ENCODE measurements around the gene GALNT18.

GALNT18 gene

GRCh38 chr11:11349106-11349825 is 272.5 kb downstream of the GALNT18 start:
- DNase-seq (ENCODE audit: low spot score), result no peak

GRCh38 chr11:11348303-11348702 is 273.5 kb downstream of the GALNT18 start:
- DNase-seq (ENCODE audit: low spot score), result no peak

GRCh38 chr11:11347592-11347991 is 274.2 kb downstream of the GALNT18 start:
- DNase-seq (ENCODE audit: low spot score), result no peak

GRCh38 chr11:11346303-11346702 is 275.5 kb downstream of the GALNT18 start:
- DNase-seq (ENCODE audit: low spot score), result no peak

GRCh38 chr11:11345099-11345498 is 276.7 kb downstream of the GALNT18 start:
- no peak for DNase-seq (ENCODE audit: low spot score)

GRCh38 chr11:11344045-11344444 is 277.8 kb downstream of the GALNT18 start:
- DNase-seq (ENCODE audit: low spot score), result no peak

GRCh38 chr11:11338304-11338703 is 283.5 kb downstream of the GALNT18 start:
- DNase-seq (ENCODE audit: low spot score), result no peak

GRCh38 chr11:11336664-11337063 is 285.1 kb downstream of the GALNT18 start:
- no peak for DNase-seq (ENCODE audit: low spot score)

GRCh38 chr11:11335043-11335442 is 286.8 kb downstream of the GALNT18 start:
- no peak for DNase-seq (ENCODE audit: low spot score)

- DNase-seq (ENCODE audit: low spot score), result no peak
These were observed 287.2 kb downstream of the GALNT18 start for GRCh38 chr11:11334607-11335006.

GRCh38 chr11:11332141-11332710 is 289.6 kb downstream of the GALNT18 start:
- DNase-seq (ENCODE audit: low spot score), result no peak

GRCh38 chr11:11329062-11329806 is 292.6 kb downstream of the GALNT18 start:
- DNase-seq (ENCODE audit: low spot score), result no peak

- DNase-seq (ENCODE audit: low spot score), result no peak
These were observed 297.7 kb downstream of the GALNT18 start for GRCh38 chr11:11324090-11324489.

- no peak for DNase-seq (ENCODE audit: low spot score)
These were observed 299.7 kb downstream of the GALNT18 start for GRCh38 chr11:11322101-11322500.

GRCh38 chr11:11320825-11321224 is 301.0 kb downstream of the GALNT18 start:
- DNase-seq (ENCODE audit: low spot score), result no peak

GRCh38 chr11:11318961-11319360 is 302.8 kb downstream of the GALNT18 start:
- no peak for DNase-seq (ENCODE audit: low spot score)

GRCh38 chr11:11318461-11318860 is 303.3 kb downstream of the GALNT18 start:
- DNase-seq (ENCODE audit: low spot score), result no peak

- DNase-seq (ENCODE audit: low spot score), result no peak
These were observed 305.1 kb downstream of the GALNT18 start for GRCh38 chr11:11316651-11317230.

GRCh38 chr11:11313902-11314692 is 307.7 kb downstream of the GALNT18 start:
- no peak for DNase-seq (ENCODE audit: low spot score)

GRCh38 chr11:11313426-11313825 is 308.4 kb downstream of the GALNT18 start:
- DNase-seq (ENCODE audit: low spot score), result no peak

- no peak for DNase-seq (ENCODE audit: low spot score)
These were observed 309.1 kb downstream of the GALNT18 start for GRCh38 chr11:11312738-11313137.

- DNase-seq (ENCODE audit: low spot score), result peak; percentile 25
These were observed 310.6 kb downstream of the GALNT18 start for GRCh38 chr11:11311169-11311568.

Data from NAMALWA (cell line).